HEK293 (cell line): Measurements from ENCODE around the gene DPYSL3.

Experiments
- CTCF ChIA-PET: fragments of 350-600 bp; formaldehyde crosslinking; extraction: SDS; loops from one replicate; lab custom pipeline; 2021; ENCODE audit warnings: antibody characterized with exemption; lab: Yijun Ruan, JAX
- POLR2A ChIA-PET: fragments of 300-600 bp; formaldehyde crosslinking; extraction: SDS; loops from one replicate; lab custom pipeline; 2020; ENCODE audit warnings: antibody characterized with exemption, inconsistent platforms; lab: Yijun Ruan, JAX
- H3K27ac ChIP-seq: fragments of 200-500 bp; sonication (Bioruptor generic); 2 replicates; pipeline ENCODE4 v1.5.1; 2014; ENCODE audit warnings: low read depth, low read length, control low read depth, inconsistent platforms; ENCODE audit errors: extremely low read depth
- H3K36me3 ChIP-seq, 2 experiments: fragments of 200-500 bp in 1 of 2; sonication (Bioruptor generic) in 1 of 2; 1 replicate in 1 of 2; 2 replicates in 1 of 2; pipeline ENCODE4 v1.5.1; 2014 to 2017; ENCODE audit warnings: inconsistent platforms in 2 of 2, low read length in 2 of 2; ENCODE audit not compliant: control insufficient read depth in 2 of 2, insufficient read depth in 1 of 2
- H3K4me1 ChIP-seq: fragments of 200-500 bp; sonication (Bioruptor generic); 2 replicates; pipeline ENCODE4 v1.5.1; 2014; ENCODE audit warnings: mild to moderate bottlenecking, low read length, inconsistent platforms; ENCODE audit not compliant: control insufficient read depth, insufficient read depth
- H3K4me3 ChIP-seq: 2 replicates; pipeline ENCODE4 v1.5.1; 2011; ENCODE audit warnings: low read depth, mild to moderate bottlenecking, control low read depth, low read length, moderate library complexity
- H3K9me3 ChIP-seq: fragments of 200-500 bp; sonication (Bioruptor generic); 2 replicates; pipeline ENCODE4 v1.5.1; 2014; ENCODE audit warnings: low read depth, low read length, inconsistent platforms; ENCODE audit not compliant: control insufficient read depth, insufficient read depth
- ATF2 ChIP-seq: fragments of 450-650 bp; formaldehyde crosslinking; IDR thresholded peaks from 2 replicates; pipeline ENCODE4 v1.5.1; 2016; ENCODE audit warnings: missing biosample characterization, missing genetic modification characterization, low read depth
- GLI2 ChIP-seq: fragments of 450-650 bp; formaldehyde crosslinking; IDR thresholded peaks from 2 replicates; pipeline ENCODE4; 2017; ENCODE audit warnings: missing biosample characterization, missing genetic modification characterization, low read depth, borderline replicate concordance
- HOXA7 ChIP-seq: sonication (generic); formaldehyde crosslinking; IDR thresholded peaks from 2 replicates; pipeline ENCODE4 v1.8.1; 2022; ENCODE audit warnings: missing genetic modification reagents, borderline replicate concordance
- KLF9 ChIP-seq: fragments of 450-650 bp; formaldehyde crosslinking; IDR thresholded peaks from 2 replicates; pipeline ENCODE4 v1.5.1; 2016; ENCODE audit warnings: missing biosample characterization, missing genetic modification characterization, low read depth
- PRDM1 ChIP-seq: fragments of 450-650 bp; formaldehyde crosslinking; IDR thresholded peaks from 2 replicates; pipeline ENCODE4; 2016; ENCODE audit warnings: missing biosample characterization, missing genetic modification characterization
- SALL2 ChIP-seq: fragments of 450-650 bp; formaldehyde crosslinking; IDR thresholded peaks from 2 replicates; pipeline ENCODE4 v1.5.0; 2017; ENCODE audit warnings: missing biosample characterization, mild to moderate bottlenecking, missing genetic modification characterization, borderline replicate concordance
- TCF7L2 ChIP-seq: IDR thresholded peaks from 2 replicates; pipeline ENCODE4 v1.6.1; 2011; ENCODE audit warnings: low read depth, mild to moderate bottlenecking, inconsistent platforms, low read length, moderate library complexity, borderline replicate concordance
- YY1 ChIP-seq: fragments of 450-650 bp; formaldehyde crosslinking; IDR thresholded peaks from 2 replicates; pipeline ENCODE4 v1.5.1; 2018; ENCODE audit warnings: missing biosample characterization, missing genetic modification characterization
- ZBTB7A ChIP-seq: fragments of 450-650 bp; formaldehyde crosslinking; IDR thresholded peaks from 2 replicates; pipeline ENCODE4 v1.5.1; 2016; ENCODE audit warnings: low read depth, missing biosample characterization, missing genetic modification characterization
- ZEB2 ChIP-seq: fragments of 450-650 bp; formaldehyde crosslinking; IDR thresholded peaks from 2 replicates; pipeline ENCODE4 v1.5.1; 2016; ENCODE audit warnings: missing biosample characterization, missing genetic modification characterization
- ZNF133 ChIP-seq: fragments of 450-650 bp; formaldehyde crosslinking; IDR thresholded peaks from 2 replicates; pipeline ENCODE4 v1.5.1; 2016; ENCODE audit warnings: missing biosample characterization, missing genetic modification characterization
- ZNF239 ChIP-seq: fragments of 450-650 bp; formaldehyde crosslinking; IDR thresholded peaks from 2 replicates; pipeline ENCODE4 v1.5.1; 2016; ENCODE audit warnings: missing biosample characterization, missing genetic modification characterization
- ZNF280C ChIP-seq: fragments of 450-650 bp; formaldehyde crosslinking; IDR thresholded peaks from 2 replicates; pipeline ENCODE4 v1.5.1; 2016; ENCODE audit warnings: missing biosample characterization, missing genetic modification characterization
- ZNF426 ChIP-seq: fragments of 450-650 bp; formaldehyde crosslinking; IDR thresholded peaks from 2 replicates; pipeline ENCODE4 v1.5.1; 2017; ENCODE audit warnings: missing biosample characterization, missing genetic modification characterization, mild to moderate bottlenecking, inconsistent platforms, moderate library complexity
- ZNF558 ChIP-seq: fragments of 450-650 bp; formaldehyde crosslinking; IDR thresholded peaks from 2 replicates; pipeline ENCODE4 v1.5.1; 2016; ENCODE audit warnings: missing biosample characterization, missing genetic modification characterization
- ZNF677 ChIP-seq: fragments of 450-650 bp; IDR thresholded peaks from 2 replicates; pipeline ENCODE4 v1.5.0; 2018; ENCODE audit warnings: missing biosample characterization, mild to moderate bottlenecking, missing genetic modification characterization, moderate library complexity
- ZNF701 ChIP-seq: fragments of 450-650 bp; formaldehyde crosslinking; IDR thresholded peaks from 2 replicates; pipeline ENCODE4 v1.5.1; 2016; ENCODE audit warnings: missing biosample characterization, missing genetic modification characterization
- ZNF777 ChIP-seq: fragments of 450-650 bp; formaldehyde crosslinking; IDR thresholded peaks from 2 replicates; pipeline ENCODE4 v1.5.1; 2017; ENCODE audit warnings: missing biosample characterization, missing genetic modification characterization, borderline replicate concordance
- ZNF792 ChIP-seq: fragments of 450-650 bp; formaldehyde crosslinking; IDR thresholded peaks from 2 replicates; pipeline ENCODE4 v1.5.1; 2016; ENCODE audit warnings: missing biosample characterization, missing genetic modification characterization
- ZSCAN30 ChIP-seq: fragments of 450-650 bp; IDR thresholded peaks from 2 replicates; pipeline ENCODE4 v1.5.1; 2018; ENCODE audit warnings: missing biosample characterization, mild to moderate bottlenecking, missing genetic modification characterization, moderate library complexity
- ZSCAN5A ChIP-seq: fragments of 450-650 bp; formaldehyde crosslinking; IDR thresholded peaks from 2 replicates; pipeline ENCODE4 v1.5.1; 2016; ENCODE audit warnings: missing biosample characterization, missing genetic modification characterization
- TF ChIP-seq, protein P1 (sequence below): fragments of 450-650 bp; formaldehyde crosslinking; IDR thresholded peaks from 2 replicates; pipeline ENCODE4 v1.5.1; 2016; ENCODE audit warnings: missing biosample characterization, missing genetic modification characterization
- TF ChIP-seq, protein P2 (sequence below): fragments of 450-650 bp; formaldehyde crosslinking; IDR thresholded peaks from 2 replicates; pipeline ENCODE4 v1.5.1; 2017; ENCODE audit warnings: missing biosample characterization, missing genetic modification characterization

DPYSL3 gene

DNA sequence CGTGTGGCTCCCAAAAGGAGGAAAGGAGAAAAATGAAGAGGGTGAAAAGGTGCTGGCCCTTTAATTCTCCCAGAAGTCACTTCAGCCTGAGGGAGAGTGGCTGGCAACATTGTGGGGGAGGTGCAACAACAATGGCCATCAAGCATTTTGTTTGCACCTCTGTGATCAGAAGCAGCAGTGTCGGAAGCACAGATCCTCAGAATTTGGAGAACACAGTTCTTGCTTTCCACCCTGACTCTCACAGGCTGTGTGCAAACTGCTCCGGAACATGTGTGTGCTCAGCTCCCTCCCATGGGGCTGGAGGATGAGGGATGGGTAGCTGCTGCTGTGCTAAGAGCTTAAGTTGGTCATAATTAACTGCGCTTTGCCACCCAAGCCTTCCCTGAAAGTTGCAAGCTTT is 127.1 kb downstream of the DPYSL3 start:
- Histone ChIP-seq H3K9me3 (no peaks in the 10 kb centered on the region), H3K4me1 (no peaks in the 10 kb centered on the region), H3K36me3 (no peaks in the 10 kb centered on the region), H3K4me3 (no peak overlapping the region), H3K27ac (no peak overlapping the region)
- POLR2A ChIA-PET = no interaction called here
- CTCF ChIA-PET = interaction anchor here (0.6 to 1.0 kb wide), 2 partner anchors 13 to 266 kb away, joined by 3 to 5 read pairs; no protein-coding TSS in a partner anchor
- TF ChIP-seq ZNF777 (tag by site-specific recombination) = no peak
- TF ChIP-seq ZNF280C (tag by site-specific recombination) = no peak
- TF ChIP-seq ZNF792 (tag by site-specific recombination) = no peak
- no peak for TF ChIP-seq ZNF701 (tag by site-specific recombination)
- TF ChIP-seq SALL2 (tag by site-specific recombination) = no peak
- no peak for TF ChIP-seq ZNF677 (tag by site-specific recombination)
- TF ChIP-seq, protein P1, sequence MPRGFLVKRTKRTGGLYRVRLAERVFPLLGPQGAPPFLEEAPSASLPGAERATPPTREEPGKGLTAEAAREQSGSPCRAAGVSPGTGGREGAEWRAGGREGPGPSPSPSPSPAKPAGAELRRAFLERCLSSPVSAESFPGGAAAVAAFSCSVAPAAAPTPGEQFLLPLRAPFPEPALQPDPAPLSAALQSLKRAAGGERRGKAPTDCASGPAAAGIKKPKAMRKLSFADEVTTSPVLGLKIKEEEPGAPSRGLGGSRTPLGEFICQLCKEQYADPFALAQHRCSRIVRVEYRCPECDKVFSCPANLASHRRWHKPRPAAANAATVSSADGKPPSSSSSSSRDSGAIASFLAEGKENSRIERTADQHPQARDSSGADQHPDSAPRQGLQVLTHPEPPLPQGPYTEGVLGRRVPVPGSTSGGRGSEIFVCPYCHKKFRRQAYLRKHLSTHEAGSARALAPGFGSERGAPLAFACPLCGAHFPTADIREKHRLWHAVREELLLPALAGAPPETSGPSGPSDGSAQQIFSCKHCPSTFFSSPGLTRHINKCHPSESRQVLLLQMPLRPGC (tag by site-specific recombination) = no peak
- no peak for TF ChIP-seq ZNF426 (tag by site-specific recombination)
- TF ChIP-seq HOXA7 (CRISPR knock-in tag) = no peak
- TF ChIP-seq TCF7L2 = no peak
- TF ChIP-seq ZNF239 (tag by site-specific recombination) = no peak
- TF ChIP-seq, protein P2, sequence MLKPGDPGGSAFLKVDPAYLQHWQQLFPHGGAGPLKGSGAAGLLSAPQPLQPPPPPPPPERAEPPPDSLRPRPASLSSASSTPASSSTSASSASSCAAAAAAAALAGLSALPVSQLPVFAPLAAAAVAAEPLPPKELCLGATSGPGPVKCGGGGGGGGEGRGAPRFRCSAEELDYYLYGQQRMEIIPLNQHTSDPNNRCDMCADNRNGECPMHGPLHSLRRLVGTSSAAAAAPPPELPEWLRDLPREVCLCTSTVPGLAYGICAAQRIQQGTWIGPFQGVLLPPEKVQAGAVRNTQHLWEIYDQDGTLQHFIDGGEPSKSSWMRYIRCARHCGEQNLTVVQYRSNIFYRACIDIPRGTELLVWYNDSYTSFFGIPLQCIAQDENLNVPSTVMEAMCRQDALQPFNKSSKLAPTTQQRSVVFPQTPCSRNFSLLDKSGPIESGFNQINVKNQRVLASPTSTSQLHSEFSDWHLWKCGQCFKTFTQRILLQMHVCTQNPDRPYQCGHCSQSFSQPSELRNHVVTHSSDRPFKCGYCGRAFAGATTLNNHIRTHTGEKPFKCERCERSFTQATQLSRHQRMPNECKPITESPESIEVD (tag by site-specific recombination) = no peak
- no peak for TF ChIP-seq KLF9 (tag by site-specific recombination)
- no peak for TF ChIP-seq ZNF133 (tag by site-specific recombination)
- TF ChIP-seq ZSCAN30 = no peak
- TF ChIP-seq GLI2 (tag by site-specific recombination) = no peak
- TF ChIP-seq ZSCAN5A = no peak
- no peak for TF ChIP-seq PRDM1 (tag by site-specific recombination)
- no peak for TF ChIP-seq ZEB2 (tag by site-specific recombination)

DNA sequence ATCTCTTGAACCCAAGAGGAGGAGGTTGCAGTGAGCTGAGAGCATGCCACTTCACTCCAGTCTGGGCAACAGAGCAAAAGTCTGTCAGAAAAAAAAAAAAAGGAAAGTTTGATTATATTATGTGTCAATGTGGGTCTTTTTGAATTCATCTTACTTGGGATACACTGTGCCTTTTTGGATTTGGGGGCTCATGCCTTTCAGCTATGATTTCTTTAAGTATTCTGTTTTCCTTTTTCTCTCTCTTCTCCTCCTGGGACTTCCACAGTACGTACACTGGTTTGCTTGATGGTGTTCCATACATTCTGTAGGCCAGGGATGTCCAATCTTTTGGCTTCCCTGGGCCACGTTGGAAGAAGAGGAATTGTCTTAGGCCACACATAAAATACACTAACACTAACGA is 128.3 kb downstream of the DPYSL3 start:
- Histone ChIP-seq H3K4me1 (no peaks in the 10 kb centered on the region), H3K27ac (no peak overlapping the region), H3K9me3 (no peaks in the 10 kb centered on the region), H3K36me3 (no peaks in the 10 kb centered on the region), H3K4me3 (no peak overlapping the region)
- ChIA-PET CTCF (interaction anchor here (0.8 to 1.4 kb wide), 4 partner anchors 11 to 197 kb away, joined by 3 to 7 read pairs (median 3); no protein-coding TSS in a partner anchor), POLR2A (no interaction called here)
- TF ChIP-seq YY1 (tag by site-specific recombination) (no peak), ATF2 (tag by site-specific recombination) (no peak), ZNF558 (tag by site-specific recombination) (peak; percentile 92), ZBTB7A (no peak)
